T-helper 22 cell (primary cell): ENCODE measurements around the gene PKLR.
"Not testable (repeated sequence)": the region's sequence is repeated elsewhere in the genome, so short reads cannot be mapped to it uniquely, and the experiment has no call there.

Source experiments
- DNase-seq: peaks from one replicate; pipeline ENCODE4 v3.0.0-alpha.2; 2020; ENCODE audit warnings: low read depth

Gene PKLR

DNA sequence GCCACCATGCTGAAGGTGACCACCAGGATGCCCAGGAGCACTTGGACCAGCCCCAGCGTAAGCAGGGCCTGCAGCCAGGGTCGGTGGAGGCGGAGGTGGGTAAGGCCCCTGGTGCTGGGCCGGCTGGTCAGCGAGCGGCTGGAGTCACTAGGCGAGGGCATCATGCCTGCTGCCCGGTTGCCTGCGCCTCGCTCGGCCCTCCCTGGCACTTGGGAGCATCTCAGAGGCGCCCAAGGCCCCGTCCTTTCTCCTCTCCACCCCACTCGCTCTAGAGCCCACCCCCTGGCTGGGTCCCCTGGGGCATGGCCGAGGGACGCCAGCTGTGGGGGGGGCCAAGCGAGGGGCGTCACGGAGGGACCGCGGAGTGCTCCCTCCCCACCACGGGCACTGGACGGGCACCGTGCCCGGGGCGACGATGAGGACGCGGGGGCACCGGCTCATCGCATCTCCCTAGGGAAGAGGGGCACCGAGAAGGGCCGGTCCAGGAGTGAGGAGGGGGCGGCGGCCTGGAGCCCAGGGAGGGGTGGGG is 46.5 kb downstream of the PKLR start:
- no peak for DNase-seq

- DNase-seq = no peak
These were observed 47.0 kb downstream of the PKLR start for GRCh38 chr1:155254228-155254713.

- no peak for DNase-seq
These were observed 47.4 kb downstream of the PKLR start for GRCh38 chr1:155253797-155254196.

GRCh38 chr1:155253208-155253607 is 48.0 kb downstream of the PKLR start:
- DNase-seq = no peak

DNA sequence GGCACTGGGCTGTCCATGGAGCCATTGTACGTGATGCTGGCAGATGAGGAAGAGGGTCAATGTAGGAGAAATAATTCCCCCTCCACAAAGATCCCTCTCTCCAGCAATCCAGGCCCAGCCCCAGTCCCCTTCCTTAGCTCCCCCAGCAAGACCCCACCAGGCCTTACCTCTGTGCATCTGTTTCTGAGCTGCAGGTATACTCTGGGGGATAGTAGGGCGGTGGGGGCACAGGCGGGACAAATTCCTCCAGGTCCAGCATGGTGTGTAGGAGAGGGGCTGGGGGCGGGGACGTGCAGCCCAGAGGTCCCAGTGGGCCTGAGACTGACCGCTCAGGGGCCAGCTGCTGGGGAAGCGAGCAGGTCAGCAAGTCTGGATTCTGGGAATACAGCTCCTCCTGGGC is 49.7 kb downstream of the PKLR start:
- no peak for DNase-seq

DNA sequence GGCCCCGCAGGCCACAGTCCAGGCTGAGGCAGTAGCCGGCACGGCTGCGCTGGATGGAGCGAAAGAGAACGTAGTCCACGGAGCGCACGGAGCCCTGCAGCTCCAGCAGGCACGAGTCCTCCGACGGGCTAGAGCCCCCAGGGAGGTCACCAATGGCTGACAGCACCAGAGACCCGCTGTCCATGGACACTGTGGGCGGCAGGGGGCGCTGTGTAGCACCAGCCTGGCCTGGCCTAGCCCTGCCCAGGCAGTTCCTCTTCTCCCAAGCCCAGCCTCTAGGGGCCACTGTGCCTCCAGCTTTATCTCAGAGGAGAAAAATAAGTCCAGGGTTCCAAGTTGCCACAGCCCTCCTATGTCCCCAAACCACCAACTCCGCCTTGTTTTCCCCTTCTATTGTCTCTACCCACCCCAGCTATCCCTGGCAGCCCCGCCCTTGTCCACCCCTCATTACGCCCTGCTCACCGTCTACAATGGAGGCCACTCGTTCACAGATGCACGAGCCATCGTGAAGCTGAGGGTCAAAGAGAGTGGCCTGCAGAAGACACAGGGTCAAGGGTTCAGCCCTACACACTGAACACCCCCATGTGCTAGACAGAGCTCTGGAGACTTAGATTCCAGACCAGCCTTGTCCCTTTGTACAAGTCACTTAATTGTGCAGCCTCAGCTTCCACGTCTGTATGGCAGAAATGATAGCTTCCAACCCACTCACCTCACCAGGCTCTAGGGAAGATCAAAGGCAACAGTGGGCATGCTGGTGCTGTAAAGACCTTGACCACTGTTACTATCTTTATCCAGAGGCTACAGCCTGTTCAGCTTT is 50.4 kb downstream of the PKLR start:
- peak; percentile 83 for DNase-seq

- DNase-seq = no peak
These were observed 51.0 kb downstream of the PKLR start for GRCh38 chr1:155250246-155250632.

DNA sequence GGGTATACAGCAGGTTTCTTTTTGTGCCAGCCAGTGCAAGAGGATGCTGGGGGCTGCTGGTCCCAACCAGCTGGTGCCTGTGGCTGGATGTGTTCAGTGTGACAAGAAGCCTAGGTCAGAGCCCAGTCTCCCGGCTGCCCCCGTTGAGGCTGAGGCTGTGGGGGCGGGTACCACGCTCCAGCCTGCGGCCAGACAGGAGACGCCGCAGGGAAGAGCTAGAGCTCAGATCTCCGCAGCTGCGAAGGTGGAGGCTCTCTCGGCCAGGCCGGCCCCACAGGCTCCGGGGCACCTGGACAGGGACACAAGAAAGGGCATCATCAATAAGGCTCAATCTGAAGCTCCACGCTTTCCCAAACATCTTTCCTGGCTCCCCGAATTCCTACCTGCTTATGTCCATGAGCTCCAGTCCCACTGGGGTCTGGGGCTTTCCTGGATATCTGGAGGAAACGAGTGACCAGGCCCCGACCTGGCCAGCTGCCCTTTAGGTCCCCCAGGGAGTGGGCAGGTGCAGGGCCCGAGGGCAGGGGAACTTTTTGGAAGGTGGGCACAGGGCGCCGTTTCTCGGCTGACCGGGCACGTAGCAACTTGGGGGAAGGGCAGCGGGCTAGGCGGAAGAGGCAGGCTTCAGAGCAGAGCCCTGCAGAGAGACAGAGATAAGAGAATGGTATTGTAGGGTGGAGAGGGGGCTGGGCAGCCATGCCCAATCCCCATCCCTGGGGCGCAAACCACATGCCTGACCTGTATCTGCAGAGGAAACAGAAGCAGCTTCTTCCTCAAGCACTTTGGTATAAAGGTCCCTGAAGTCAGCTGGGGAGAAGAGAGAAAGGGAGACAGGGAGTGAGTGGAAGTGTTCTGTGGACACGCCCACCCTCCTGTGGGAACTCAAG is 53.3 kb downstream of the PKLR start:
- DNase-seq = no peak

DNA sequence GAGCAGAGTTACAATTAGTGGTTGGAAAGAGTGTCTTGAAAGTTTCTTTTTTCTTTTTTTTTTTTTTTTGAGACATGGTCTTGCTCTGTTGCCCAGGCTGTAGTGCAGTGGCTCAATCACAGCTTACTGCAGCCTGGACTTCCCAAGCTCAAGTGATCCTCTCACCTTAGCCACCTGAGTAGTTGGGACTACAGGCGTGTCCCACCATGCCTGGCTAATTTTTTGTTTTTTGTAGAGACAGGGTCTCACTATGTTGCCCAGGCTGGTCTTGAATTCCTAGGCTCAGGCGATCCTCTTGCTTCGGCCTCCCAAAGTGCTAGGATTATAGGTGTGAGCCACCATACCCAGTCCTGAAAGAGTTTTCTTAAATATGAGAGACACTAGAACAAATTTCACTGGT is 54.4 kb downstream of the PKLR start:
- not testable (repeated sequence) for DNase-seq

DNA sequence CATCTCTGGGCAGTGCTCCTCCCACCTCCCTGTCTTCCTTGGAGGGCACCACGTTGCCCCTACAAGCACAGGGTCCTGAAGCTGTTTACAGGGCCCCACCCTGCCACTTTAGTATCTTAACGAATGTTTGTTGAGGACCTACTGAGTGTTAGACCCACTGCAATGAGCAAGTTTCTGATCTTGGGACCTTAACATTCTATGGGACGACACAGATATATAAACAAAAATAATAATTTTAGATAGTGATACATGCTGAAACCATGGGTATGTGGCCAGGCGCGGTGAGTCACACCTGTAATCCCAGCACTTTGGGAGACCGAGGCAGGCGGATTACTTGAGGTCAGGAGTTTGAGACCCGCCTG is 56.1 kb downstream of the PKLR start:
- DNase-seq = no peak

- peak; percentile 94 for DNase-seq
These were observed 56.7 kb downstream of the PKLR start for GRCh38 chr1:155244368-155245162.

DNA sequence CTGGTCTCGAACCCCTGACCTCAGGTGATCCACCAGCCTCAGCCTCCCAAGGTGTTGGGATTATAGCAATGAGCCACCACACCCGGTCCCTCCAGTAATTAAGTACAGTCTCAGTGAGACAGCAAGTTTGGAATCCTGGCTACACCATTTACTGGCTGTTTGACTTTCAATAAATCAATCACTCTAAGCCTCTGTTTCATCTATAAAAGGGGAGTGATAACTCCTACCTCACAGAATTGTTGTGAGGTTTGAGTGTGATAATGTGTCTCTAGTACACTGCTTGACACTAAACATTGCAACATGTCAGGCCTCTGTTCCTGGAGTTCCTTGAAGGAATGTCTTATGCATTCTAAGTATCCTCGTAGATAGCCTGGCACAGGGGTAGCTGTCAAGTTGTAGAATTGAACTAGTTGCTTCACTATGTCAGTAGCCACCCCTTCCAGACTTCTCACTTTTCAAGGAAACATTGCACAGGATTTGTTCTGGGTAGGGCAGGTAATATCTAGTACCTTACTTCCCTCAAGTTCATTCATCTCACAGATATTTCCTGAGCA is 58.4 kb downstream of the PKLR start:
- DNase-seq = no peak

DNA sequence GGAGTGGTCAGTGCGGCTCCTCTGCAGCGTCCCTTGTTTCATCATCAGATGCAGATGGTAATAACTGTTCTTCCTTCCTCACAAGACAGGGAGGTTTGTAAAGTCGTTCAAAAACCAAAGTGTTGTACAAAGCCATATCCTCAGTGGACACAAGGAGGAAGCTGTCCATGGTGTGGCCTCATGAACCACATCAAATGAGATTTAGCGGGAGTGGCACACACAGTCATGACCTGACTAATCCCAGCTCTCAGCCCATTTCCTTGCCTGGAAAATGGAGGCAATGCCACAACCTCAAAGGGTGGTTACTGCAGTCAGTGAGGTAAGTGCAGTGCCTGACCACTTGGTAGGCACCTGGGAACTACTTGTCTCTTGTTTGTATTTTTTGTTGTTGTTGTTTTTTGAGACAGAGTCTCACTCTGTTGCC is 59.4 kb downstream of the PKLR start:
- no peak for DNase-seq

GRCh38 chr1:155241069-155241679 is 60.1 kb downstream of the PKLR start:
- peak; percentile 60 for DNase-seq
